ENCODE results near the gene LCE2D.

Gene LCE2D

GRCh38 chr1:152663098-152663497, at the start of gene LCE2D:
Gene LCE2D (plus strand): TSS chr1:152663380. CDS start chr1:152664106, 726 bp downstream.
- H2AFZ ChIP-seq (ENCODE audit: low read depth, low read length, severe bottlenecking) = no peak within 1 kb of the TSS
- H3K9me3 ChIP-seq (ENCODE audit: insufficient read depth, low read length) = no peaks in the 10 kb centered on the region
- H3K4me2 ChIP-seq (ENCODE audit: low read depth, low read length, poor library complexity, severe bottlenecking) = no peak within 1 kb of the TSS
- no peaks in the 10 kb centered on the region for H4K20me1 ChIP-seq (ENCODE audit: low read depth, low read length)
- no peaks in the 10 kb centered on the region for H3K9me2 ChIP-seq (replicated peaks; ENCODE audit: insufficient read depth, low read length)
- no peak within 1 kb of the TSS for H3K9ac ChIP-seq (ENCODE audit: low read length)
- no peak within 1 kb of the TSS for H3K27ac ChIP-seq (ENCODE audit: low read depth, low read length)
- H3K79me2 ChIP-seq (ENCODE audit: insufficient read depth, low read length) = no peaks in the 10 kb centered on the region
- no peaks in the 10 kb centered on the region for H3K36me3 ChIP-seq (ENCODE audit: low read length)
- TF ChIP-seq CTCF (IDR thresholded peaks at IDR 0.05; ENCODE audit: insufficient read depth, low read length, poor library complexity, severe bottlenecking) (no peak), EZH2phosphoT487 (conservative IDR thresholded peaks at IDR 0.05; ENCODE audit: low read length) (no peak)
- no peaks in the 10 kb centered on the region for H3F3A ChIP-seq (ENCODE audit: insufficient read depth)
- H3K27me3 ChIP-seq (ENCODE audit: low read length) = no peaks in the 10 kb centered on the region
- no peak within 1 kb of the TSS for H3K4me3 ChIP-seq (ENCODE audit: insufficient read depth, low read length, poor library complexity, severe bottlenecking)

GRCh38 chr1:152613511-152613910, 49.7 kb upstream of the LCE2D start, which contains the start of gene LCE3B:
Gene LCE3B (plus strand): TSS chr1:152613811. CDS start chr1:152613811, 0 bp downstream.
- peaks cover 6% of the 10 kb centered on the region; the same call in 1 of the 2 replicates for H3K9me3 ChIP-seq (ENCODE audit: insufficient read depth, low read length)
- no peaks in the 10 kb centered on the region for H3K36me3 ChIP-seq (ENCODE audit: low read length)
- H3K79me2 ChIP-seq (ENCODE audit: insufficient read depth, low read length) = no peaks in the 10 kb centered on the region
- H3K27me3 ChIP-seq (ENCODE audit: low read length) = no peaks in the 10 kb centered on the region
- no peak within 1 kb of the TSS for H2AFZ ChIP-seq (ENCODE audit: low read depth, low read length, severe bottlenecking)
- H4K20me1 ChIP-seq (ENCODE audit: low read depth, low read length) = no peaks in the 10 kb centered on the region
- no peak within 1 kb of the TSS for H3K4me2 ChIP-seq (ENCODE audit: low read depth, low read length, poor library complexity, severe bottlenecking)
- no peaks in the 10 kb centered on the region for H3K9me2 ChIP-seq (replicated peaks; ENCODE audit: insufficient read depth, low read length)
- no peak for TF ChIP-seq EZH2phosphoT487 (conservative IDR thresholded peaks at IDR 0.05; ENCODE audit: low read length)
- H3K9ac ChIP-seq (ENCODE audit: low read length) = no peak within 1 kb of the TSS
- no peak within 1 kb of the TSS for H3K27ac ChIP-seq (ENCODE audit: low read depth, low read length)
- H3K4me3 ChIP-seq (ENCODE audit: insufficient read depth, low read length, poor library complexity, severe bottlenecking) = no peak within 1 kb of the TSS
- no peaks in the 10 kb centered on the region for H3F3A ChIP-seq (ENCODE audit: insufficient read depth)

- Histone ChIP-seq H3K36me3 (ENCODE audit: low read length) (no peaks in the 10 kb centered on the region), H3K9me3 (ENCODE audit: insufficient read depth, low read length) (peaks cover 18% of the 10 kb centered on the region; the same call in 1 of the 2 replicates), H3K4me2 (ENCODE audit: low read depth, low read length, poor library complexity, severe bottlenecking) (no peak overlapping the region), H2AFZ (ENCODE audit: low read depth, low read length, severe bottlenecking) (no peak overlapping the region), H3K4me3 (ENCODE audit: insufficient read depth, low read length, poor library complexity, severe bottlenecking) (no peak overlapping the region), H3K9me2 (replicated peaks; ENCODE audit: insufficient read depth, low read length) (no peaks in the 10 kb centered on the region), H3K9ac (ENCODE audit: low read length) (no peak overlapping the region), H3K79me2 (ENCODE audit: insufficient read depth, low read length) (no peaks in the 10 kb centered on the region), H3F3A (ENCODE audit: insufficient read depth) (no peaks in the 10 kb centered on the region), H4K20me1 (ENCODE audit: low read depth, low read length) (no peaks in the 10 kb centered on the region), H3K27me3 (ENCODE audit: low read length) (no peaks in the 10 kb centered on the region), H3K27ac (ENCODE audit: low read depth, low read length) (no peak overlapping the region)
- TF ChIP-seq EZH2phosphoT487 (conservative IDR thresholded peaks at IDR 0.05; ENCODE audit: low read length) (no peak), CTCF (IDR thresholded peaks at IDR 0.05; ENCODE audit: insufficient read depth, low read length, poor library complexity, severe bottlenecking) (no peak)
Observed at GRCh38 chr1:152621993-152622392, 41.2 kb upstream of the LCE2D start.

- no peak within 1 kb of the TSS for H2AFZ ChIP-seq (ENCODE audit: low read depth, low read length, severe bottlenecking)
- H3K9ac ChIP-seq (ENCODE audit: low read length) = no peak within 1 kb of the TSS
- no peaks in the 10 kb centered on the region for H3K79me2 ChIP-seq (ENCODE audit: insufficient read depth, low read length)
- peaks cover 18% of the 10 kb centered on the region; the same call in 1 of the 2 replicates for H3K9me3 ChIP-seq (ENCODE audit: insufficient read depth, low read length)
- TF ChIP-seq EZH2phosphoT487 (conservative IDR thresholded peaks at IDR 0.05; ENCODE audit: low read length) (no peak), CTCF (IDR thresholded peaks at IDR 0.05; ENCODE audit: insufficient read depth, low read length, poor library complexity, severe bottlenecking) (no peak)
- no peaks in the 10 kb centered on the region for H3K9me2 ChIP-seq (replicated peaks; ENCODE audit: insufficient read depth, low read length)
- H3K27ac ChIP-seq (ENCODE audit: low read depth, low read length) = no peak within 1 kb of the TSS
- H3K27me3 ChIP-seq (ENCODE audit: low read length) = no peaks in the 10 kb centered on the region
- no peaks in the 10 kb centered on the region for H3K36me3 ChIP-seq (ENCODE audit: low read length)
- no peaks in the 10 kb centered on the region for H4K20me1 ChIP-seq (ENCODE audit: low read depth, low read length)
- H3K4me3 ChIP-seq (ENCODE audit: insufficient read depth, low read length, poor library complexity, severe bottlenecking) = no peak within 1 kb of the TSS
- no peak within 1 kb of the TSS for H3K4me2 ChIP-seq (ENCODE audit: low read depth, low read length, poor library complexity, severe bottlenecking)
- no peaks in the 10 kb centered on the region for H3F3A ChIP-seq (ENCODE audit: insufficient read depth)
Observed at GRCh38 chr1:152622803-152623202, 40.4 kb upstream of the LCE2D start, which contains the start of gene LCE3A. Gene LCE3A (minus strand): TSS chr1:152623103. CDS start chr1:152623103, 0 bp downstream.

All from SU-DHL-6 (cell line).